Liver (tissue), 9 donors: ENCODE results near the gene CDC37L1. TPM values are rescaled to one million over a fixed set of nuclear protein-coding genes. Genes with fewer than 3 reads are reported as not detected.

Experiments
- DNase-seq: peaks from one replicate; pipeline ENCODE4 v3.0.0-alpha.2; 2017; ENCODE audit warnings: low spot score
- H3K27ac ChIP-seq, 2 donors: one replicate each; pipeline ENCODE4 v1.7.0; 2013; ENCODE audit warnings: inconsistent platforms in 2 of 2, low read length in 2 of 2, control low read depth in 1 of 2, low read depth in 1 of 2, mild to moderate bottlenecking in 1 of 2
- H3K27me3 ChIP-seq, 4 donors: one replicate each; pipeline versions ENCODE4 v1.6.1 to v1.7.0; 2013; ENCODE audit warnings: low read length in 3 of 4, inconsistent platforms in 1 of 4, mild to moderate bottlenecking in 1 of 4, moderate library complexity in 1 of 4; ENCODE audit not compliant: control insufficient read depth in 4 of 4, insufficient read depth in 4 of 4
- H3K36me3 ChIP-seq, 4 donors: one replicate each; pipeline versions ENCODE4 v1.6.1 to v1.7.0; 2013; ENCODE audit warnings: low read length in 3 of 4, mild to moderate bottlenecking in 3 of 4, low read depth in 1 of 4, moderate library complexity in 1 of 4; ENCODE audit not compliant: control insufficient read depth in 4 of 4, insufficient read depth in 3 of 4
- H3K4me1 ChIP-seq, 4 donors: one replicate each; pipeline versions ENCODE4 v1.6.1 to v1.7.0; 2013; ENCODE audit warnings: low read length in 3 of 4, mild to moderate bottlenecking in 3 of 4, moderate library complexity in 1 of 4; ENCODE audit not compliant: control insufficient read depth in 4 of 4, insufficient read depth in 4 of 4
- H3K4me3 ChIP-seq, 3 donors: one replicate each; pipeline versions ENCODE4 v1.6.1 to v1.7.0; 2013; ENCODE audit warnings: low read length in 3 of 3, control low read depth in 1 of 3, low read depth in 1 of 3, mild to moderate bottlenecking in 1 of 3
- H3K9ac ChIP-seq, 2 donors: one replicate each; pipeline ENCODE4 v1.7.0; 2013; ENCODE audit warnings: low read length in 2 of 2, mild to moderate bottlenecking in 2 of 2, moderate library complexity in 2 of 2, control low read depth in 1 of 2, low read depth in 1 of 2
- H3K9me3 ChIP-seq, 4 donors: one replicate each; pipeline versions ENCODE4 v1.6.1 to v1.7.0; 2013; ENCODE audit warnings: low read length in 3 of 4; ENCODE audit not compliant: control insufficient read depth in 4 of 4
- FOXA1 ChIP-seq: IDR thresholded peaks from 2 replicates; pipeline ENCODE4 v1.6.1; 2016; ENCODE audit warnings: antibody characterized with exemption
- FOXA2 ChIP-seq: IDR thresholded peaks from 2 replicates; pipeline ENCODE4 v1.6.1; 2016; ENCODE audit warnings: antibody characterized with exemption
- HNF4G ChIP-seq: IDR thresholded peaks from 2 replicates; pipeline ENCODE4 v1.6.1; 2016; ENCODE audit warnings: antibody characterized with exemption
- JUND ChIP-seq, 2 donors: IDR thresholded peaks; 2 replicates each; pipeline ENCODE4 v1.6.1; 2016; ENCODE audit warnings: antibody characterized with exemption in 2 of 2
- RAD21 ChIP-seq, 2 donors: IDR thresholded peaks; 2 replicates each; pipeline ENCODE4 v1.6.1; 2016; ENCODE audit warnings: antibody characterized with exemption in 2 of 2, mild to moderate bottlenecking in 2 of 2
- SP1 ChIP-seq: IDR thresholded peaks from 2 replicates; pipeline ENCODE4 v1.6.1; 2018; ENCODE audit warnings: antibody characterized with exemption, mild to moderate bottlenecking
- TAF1 ChIP-seq: conservative IDR thresholded peaks from 2 replicates; pipeline ENCODE4 v1.6.1; 2016; ENCODE audit warnings: antibody characterized with exemption, mild to moderate bottlenecking
- WGBS: extraction: QIAGEN DNeasy Blood & Tissue Kit; methylation state at CpG from one replicate; pipeline ENCODE4 v1.1.7; 2013; 5-methylcytosine and 5-hydroxymethylcytosine counted together
- polyA plus RNA-seq, 2 donors: library from polyadenylated mRNA; stranded (reverse) in 1 of 2; unstranded in 1 of 2; fragments of 200-250 nt in 1 of 2; fragments of >200 nt in 1 of 2; fragmentation: Nextera tagmentation in 1 of 2; extraction: Ambion mirVana in 1 of 2; gene quantifications; one replicate each; pipeline versions ENCODE4 v1.2.1 to v1.2.3, GENCODE V29; 2013 to 2015
- total RNA-seq, 2 donors: library from RNA; depleted of rRNA; stranded (reverse); fragments of >200 nt; gene quantifications; one replicate each; pipeline ENCODE4 v1.2.3, GENCODE V29; 2014
- TF ChIP-seq, protein P1 (sequence below): IDR thresholded peaks from 2 replicates; pipeline ENCODE4 v1.6.1; 2016; ENCODE audit warnings: antibody characterized with exemption
- TF ChIP-seq, protein P2 (sequence below): fragments of 150-350 bp; IDR thresholded peaks from 2 replicates; pipeline ENCODE4 v1.5.1; 2017; ENCODE audit warnings: improper control_type of control experiment, low read depth, low read length; ENCODE audit not compliant: missing input control
- TF ChIP-seq, protein P3 (sequence below): IDR thresholded peaks from 2 replicates; pipeline ENCODE4 v1.6.1; 2016; ENCODE audit warnings: antibody characterized with exemption
- TF ChIP-seq, protein P4 (sequence below): IDR thresholded peaks from 2 replicates; pipeline ENCODE4 v1.6.1; 2016; ENCODE audit warnings: antibody characterized with exemption
- donor health status: healthy.
- donor health status: healthy.
- donor health status: healthy.
- donor health status: healthy.
- donor health status: healthy.

Gene CDC37L1
- total and polyA plus RNA-seq, 4 donors: 11.3 to 32.8 (median 19.4) TPM

DNA sequence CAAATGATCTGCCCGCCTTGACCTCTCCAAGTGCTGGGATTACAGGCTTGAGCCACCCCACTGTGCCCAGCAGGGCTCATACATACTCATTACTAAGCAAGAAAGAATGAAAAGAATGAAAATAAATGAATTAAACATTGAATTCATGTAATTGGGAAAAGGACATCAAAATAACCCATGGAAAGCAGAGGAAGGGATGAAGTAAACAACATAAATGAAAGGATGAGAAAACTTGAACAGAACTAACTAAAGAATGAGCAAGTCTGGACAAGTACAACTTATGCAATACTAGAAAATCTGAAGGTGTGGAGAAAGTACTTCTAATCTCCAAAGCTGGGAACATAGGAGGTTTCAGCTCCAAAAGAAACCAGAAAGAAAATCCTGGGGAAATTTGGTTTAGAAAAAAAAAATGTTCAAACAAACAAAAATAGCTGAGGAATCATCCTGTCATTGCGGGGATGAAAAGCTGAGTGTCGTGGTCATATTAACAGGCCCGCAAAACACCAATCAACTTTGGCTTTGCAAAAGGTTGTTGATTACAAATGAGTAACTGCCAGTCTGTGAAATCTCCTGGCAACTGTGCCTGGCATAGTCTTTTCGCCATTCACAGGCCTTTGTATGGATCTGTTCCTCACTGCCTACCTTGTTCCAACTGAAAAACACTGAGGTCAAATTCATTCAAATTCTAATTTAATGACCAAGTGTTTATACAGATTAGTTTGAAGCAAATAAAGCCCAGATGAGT, 63.9 kb downstream of the CDC37L1 start:
- no peaks in the 10 kb centered on the region for H3K36me3 ChIP-seq
- 59% methylated on average over 5 of the region's 5 CpGs for WGBS
- H3K4me3 ChIP-seq: no peak overlapping the region
- no peaks in the 10 kb centered on the region for H3K9me3 ChIP-seq
- DNase-seq: no peak
- no peaks in the 10 kb centered on the region for H3K27me3 ChIP-seq
- TF ChIP-seq JUND (IDR thresholded peaks at IDR 0.05) (no peak), SP1 (no peak)
- H3K9ac ChIP-seq: no peak overlapping the region
- peaks cover 0 to 5% (median 0%) of the 10 kb centered on the region in 4 donors for H3K4me1 ChIP-seq
- H3K27ac ChIP-seq: peak overlapping the region in 1 of 2 donors; percentile 37

DNA sequence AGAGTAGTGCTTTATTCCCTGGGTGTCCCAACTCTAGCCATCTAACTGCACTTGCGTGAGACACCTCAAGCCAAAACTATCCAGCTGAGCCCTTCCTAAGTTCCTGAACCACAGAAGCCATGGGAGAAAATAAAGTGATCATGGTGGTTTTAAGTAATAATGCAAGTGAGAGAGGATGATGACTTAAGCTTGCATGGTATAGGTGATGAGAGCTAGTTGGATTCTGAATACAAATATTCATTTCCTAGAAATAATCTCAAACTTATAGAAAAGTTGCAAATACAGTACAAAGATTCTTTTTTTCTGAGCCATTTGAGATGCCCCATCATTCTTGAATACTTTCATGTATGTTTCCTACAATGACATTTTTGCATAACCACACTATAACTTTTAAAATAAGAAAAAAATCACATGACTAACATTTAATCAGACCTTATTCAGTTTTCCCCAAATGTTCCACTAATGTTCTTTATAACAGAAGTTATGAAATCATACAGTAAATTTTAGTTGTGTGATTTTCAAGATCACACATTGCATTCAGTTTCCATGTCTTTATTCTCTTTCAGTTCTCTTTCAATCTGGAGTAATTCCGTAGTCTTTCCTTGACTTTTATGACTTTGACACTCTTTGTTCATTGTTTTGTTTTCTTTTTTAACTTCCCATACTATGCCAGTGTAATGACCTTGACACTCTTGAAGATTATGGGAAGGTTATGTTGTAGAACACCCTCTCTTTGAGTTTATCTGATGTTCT, 67.1 kb downstream of the CDC37L1 start:
- TF ChIP-seq, protein P1, sequence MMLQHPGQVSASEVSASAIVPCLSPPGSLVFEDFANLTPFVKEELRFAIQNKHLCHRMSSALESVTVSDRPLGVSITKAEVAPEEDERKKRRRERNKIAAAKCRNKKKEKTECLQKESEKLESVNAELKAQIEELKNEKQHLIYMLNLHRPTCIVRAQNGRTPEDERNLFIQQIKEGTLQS: no peak
- TF ChIP-seq, protein P2, sequence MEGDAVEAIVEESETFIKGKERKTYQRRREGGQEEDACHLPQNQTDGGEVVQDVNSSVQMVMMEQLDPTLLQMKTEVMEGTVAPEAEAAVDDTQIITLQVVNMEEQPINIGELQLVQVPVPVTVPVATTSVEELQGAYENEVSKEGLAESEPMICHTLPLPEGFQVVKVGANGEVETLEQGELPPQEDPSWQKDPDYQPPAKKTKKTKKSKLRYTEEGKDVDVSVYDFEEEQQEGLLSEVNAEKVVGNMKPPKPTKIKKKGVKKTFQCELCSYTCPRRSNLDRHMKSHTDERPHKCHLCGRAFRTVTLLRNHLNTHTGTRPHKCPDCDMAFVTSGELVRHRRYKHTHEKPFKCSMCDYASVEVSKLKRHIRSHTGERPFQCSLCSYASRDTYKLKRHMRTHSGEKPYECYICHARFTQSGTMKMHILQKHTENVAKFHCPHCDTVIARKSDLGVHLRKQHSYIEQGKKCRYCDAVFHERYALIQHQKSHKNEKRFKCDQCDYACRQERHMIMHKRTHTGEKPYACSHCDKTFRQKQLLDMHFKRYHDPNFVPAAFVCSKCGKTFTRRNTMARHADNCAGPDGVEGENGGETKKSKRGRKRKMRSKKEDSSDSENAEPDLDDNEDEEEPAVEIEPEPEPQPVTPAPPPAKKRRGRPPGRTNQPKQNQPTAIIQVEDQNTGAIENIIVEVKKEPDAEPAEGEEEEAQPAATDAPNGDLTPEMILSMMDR: no peak
- TF ChIP-seq, protein P3, sequence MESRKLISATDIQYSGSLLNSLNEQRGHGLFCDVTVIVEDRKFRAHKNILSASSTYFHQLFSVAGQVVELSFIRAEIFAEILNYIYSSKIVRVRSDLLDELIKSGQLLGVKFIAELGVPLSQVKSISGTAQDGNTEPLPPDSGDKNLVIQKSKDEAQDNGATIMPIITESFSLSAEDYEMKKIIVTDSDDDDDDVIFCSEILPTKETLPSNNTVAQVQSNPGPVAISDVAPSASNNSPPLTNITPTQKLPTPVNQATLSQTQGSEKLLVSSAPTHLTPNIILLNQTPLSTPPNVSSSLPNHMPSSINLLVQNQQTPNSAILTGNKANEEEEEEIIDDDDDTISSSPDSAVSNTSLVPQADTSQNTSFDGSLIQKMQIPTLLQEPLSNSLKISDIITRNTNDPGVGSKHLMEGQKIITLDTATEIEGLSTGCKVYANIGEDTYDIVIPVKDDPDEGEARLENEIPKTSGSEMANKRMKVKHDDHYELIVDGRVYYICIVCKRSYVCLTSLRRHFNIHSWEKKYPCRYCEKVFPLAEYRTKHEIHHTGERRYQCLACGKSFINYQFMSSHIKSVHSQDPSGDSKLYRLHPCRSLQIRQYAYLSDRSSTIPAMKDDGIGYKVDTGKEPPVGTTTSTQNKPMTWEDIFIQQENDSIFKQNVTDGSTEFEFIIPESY: no peak
- TF ChIP-seq FOXA2: no peak
- TF ChIP-seq RAD21 (IDR thresholded peaks at IDR 0.05): no peak
- H3K4me1 ChIP-seq: peaks cover 0 to 2% (median 0%) of the 10 kb centered on the region in 4 donors
- H3K36me3 ChIP-seq: no peaks in the 10 kb centered on the region
- 90% methylated on average over 2 of the region's 2 CpGs for WGBS
- H3K9ac ChIP-seq: no peak overlapping the region
- DNase-seq: no peak
- no peaks in the 10 kb centered on the region for H3K9me3 ChIP-seq
- no peaks in the 10 kb centered on the region for H3K27me3 ChIP-seq
- no peak overlapping the region for H3K27ac ChIP-seq
- no peak overlapping the region for H3K4me3 ChIP-seq

DNA sequence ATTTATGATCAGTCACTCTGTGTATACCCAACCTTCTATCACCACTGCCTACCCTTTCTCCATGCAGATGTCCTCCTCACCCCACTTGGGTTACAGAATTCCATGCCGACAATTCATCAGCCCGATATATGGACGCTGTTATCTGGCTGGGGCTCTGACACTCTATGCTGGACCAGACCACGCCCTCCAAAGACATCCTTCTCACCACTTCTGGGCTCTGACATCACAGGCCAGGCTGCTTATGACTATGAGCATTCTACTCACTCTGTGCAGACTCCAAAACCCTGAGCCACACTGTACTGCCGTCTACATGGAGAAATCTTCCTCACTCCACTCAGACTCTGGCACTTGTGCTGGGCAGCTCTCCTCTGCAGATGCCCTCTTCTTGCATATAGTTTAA, 69.2 kb downstream of the CDC37L1 start:
- 93% methylated on average over 5 of the region's 5 CpGs for WGBS
- Histone ChIP-seq H3K4me1 (no peaks in the 10 kb centered on the region), H3K27ac (no peak overlapping the region), H3K9me3 (no peaks in the 10 kb centered on the region), H3K9ac (no peak overlapping the region), H3K36me3 (no peaks in the 10 kb centered on the region), H3K27me3 (no peaks in the 10 kb centered on the region), H3K4me3 (no peak overlapping the region)
- TF ChIP-seq, protein P2: no peak
- TF ChIP-seq HNF4G: no peak
- no peak for TF ChIP-seq SP1
- TF ChIP-seq, protein P4, sequence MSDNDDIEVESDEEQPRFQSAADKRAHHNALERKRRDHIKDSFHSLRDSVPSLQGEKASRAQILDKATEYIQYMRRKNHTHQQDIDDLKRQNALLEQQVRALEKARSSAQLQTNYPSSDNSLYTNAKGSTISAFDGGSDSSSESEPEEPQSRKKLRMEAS: no peak
- no peak for TF ChIP-seq FOXA1
- TF ChIP-seq TAF1: no peak
- no peak for TF ChIP-seq RAD21 (IDR thresholded peaks at IDR 0.05)
- no peak for TF ChIP-seq JUND (IDR thresholded peaks at IDR 0.05)
- TF ChIP-seq, protein P1: no peak
- no peak for DNase-seq
